GM21717 (cell line): ENCODE measurements around the gene PCDHB11.
"Not testable (repeated sequence)": the region's sequence is repeated elsewhere in the genome, so short reads cannot be mapped to it uniquely, and the experiment has no call there.

Experiments
- ATAC-seq: cut with Tn5 transposase; IDR thresholded peaks from one replicate; pipeline ENCODE4 v1.9.1; 2021; ENCODE audit warnings: mild to moderate bottlenecking, moderate library complexity; ENCODE audit not compliant: unreplicated experiment

The PCDHB11 gene

DNA sequence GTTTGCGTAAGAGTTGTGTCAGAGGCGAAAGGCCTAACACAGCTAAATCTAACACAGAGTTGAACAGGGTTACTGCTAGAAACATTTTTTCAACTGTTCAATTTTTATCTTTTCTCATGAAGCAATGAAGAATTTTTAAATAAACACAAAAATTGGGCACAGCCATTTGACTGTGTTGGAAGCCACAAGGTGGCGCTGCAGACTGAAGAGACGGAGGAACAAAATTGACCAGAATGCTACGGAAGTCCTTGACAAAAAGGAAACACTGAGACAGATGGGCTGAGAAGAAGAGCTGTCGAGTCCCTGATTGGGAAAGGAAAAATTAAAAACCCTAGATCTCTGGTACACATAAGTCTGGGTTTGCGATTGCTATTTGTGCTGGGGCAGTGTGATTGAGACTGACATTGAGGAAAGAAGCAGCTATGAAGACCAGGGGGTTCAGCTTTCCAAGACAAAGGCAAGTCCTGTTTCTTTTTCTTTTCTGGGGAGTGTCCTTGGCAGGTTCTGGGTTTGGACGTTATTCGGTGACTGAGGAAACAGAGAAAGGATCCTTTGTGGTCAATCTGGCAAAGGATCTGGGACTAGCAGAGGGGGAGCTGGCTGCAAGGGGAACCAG, 12.4 kb upstream of the PCDHB11 start, which contains the start of gene PCDHB9:
Gene PCDHB9, plus strand, starts transcription at position 265 of the 616 bp plus-strand sequence. Its CDS starts 158 bp downstream, at position 423.
- no peak for ATAC-seq

DNA sequence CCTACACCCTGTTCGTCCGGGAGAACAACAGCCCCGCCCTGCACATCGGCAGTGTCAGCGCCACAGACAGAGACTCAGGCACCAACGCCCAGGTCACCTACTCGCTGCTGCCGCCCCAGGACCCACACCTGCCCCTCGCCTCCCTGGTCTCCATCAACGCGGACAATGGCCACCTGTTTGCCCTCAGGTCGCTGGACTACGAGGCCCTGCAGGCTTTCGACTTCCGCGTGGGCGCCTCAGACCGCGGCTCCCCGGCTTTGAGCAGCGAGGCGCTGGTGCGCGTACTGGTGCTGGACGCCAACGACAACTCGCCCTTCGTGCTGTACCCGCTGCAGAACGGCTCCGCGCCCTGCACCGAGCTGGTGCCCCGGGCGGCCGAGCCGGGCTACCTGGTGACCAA, 10.7 kb upstream of the PCDHB11 start:
- ATAC-seq: not testable (repeated sequence)

- ATAC-seq: not testable (repeated sequence)
Measured at GRCh38 chr5:141189131-141189530, 10.3 kb upstream of the PCDHB11 start.

GRCh38 chr5:141192110-141192725, 7.2 kb upstream of the PCDHB11 start, which contains the start of gene PCDHB10:
PCDHB10 (plus strand) TSS chr5:141192353; CDS start chr5:141192553, 200 bp downstream.
- ATAC-seq: no peak

DNA sequence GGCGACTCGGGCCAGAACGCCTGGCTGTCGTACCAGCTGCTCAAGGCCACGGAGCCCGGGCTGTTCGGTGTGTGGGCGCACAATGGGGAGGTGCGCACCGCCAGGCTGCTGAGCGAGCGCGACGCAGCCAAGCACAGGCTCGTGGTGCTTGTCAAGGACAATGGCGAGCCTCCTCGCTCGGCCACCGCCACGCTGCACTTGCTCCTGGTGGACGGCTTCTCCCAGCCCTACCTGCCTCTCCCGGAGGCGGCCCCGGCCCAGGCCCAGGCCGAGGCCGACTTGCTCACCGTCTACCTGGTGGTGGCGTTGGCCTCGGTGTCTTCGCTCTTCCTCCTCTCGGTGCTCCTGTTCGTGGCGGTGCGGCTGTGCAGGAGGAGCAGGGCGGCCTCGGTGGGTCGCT, 5.1 kb upstream of the PCDHB11 start:
- ATAC-seq: not testable (repeated sequence)

DNA sequence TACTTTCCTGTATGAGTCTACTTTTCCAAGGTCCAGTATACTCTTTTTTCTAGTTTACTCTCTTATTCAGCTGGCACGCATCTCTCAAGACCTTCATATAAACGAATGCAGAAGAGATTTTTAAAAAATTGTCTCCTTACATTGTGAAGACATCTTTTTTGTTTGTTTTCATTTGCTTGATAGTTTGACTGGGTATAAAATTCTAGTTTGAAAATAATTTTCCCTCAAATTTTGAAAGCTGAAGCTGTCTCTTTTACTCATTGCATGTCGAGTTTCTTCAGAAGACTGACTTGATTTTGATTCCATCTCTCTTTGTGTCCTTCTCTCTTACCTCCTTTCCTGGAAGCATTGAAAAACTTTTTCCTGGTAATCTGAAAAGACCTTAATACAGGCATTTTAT, 3.1 kb upstream of the PCDHB11 start:
- ATAC-seq: no peak

DNA sequence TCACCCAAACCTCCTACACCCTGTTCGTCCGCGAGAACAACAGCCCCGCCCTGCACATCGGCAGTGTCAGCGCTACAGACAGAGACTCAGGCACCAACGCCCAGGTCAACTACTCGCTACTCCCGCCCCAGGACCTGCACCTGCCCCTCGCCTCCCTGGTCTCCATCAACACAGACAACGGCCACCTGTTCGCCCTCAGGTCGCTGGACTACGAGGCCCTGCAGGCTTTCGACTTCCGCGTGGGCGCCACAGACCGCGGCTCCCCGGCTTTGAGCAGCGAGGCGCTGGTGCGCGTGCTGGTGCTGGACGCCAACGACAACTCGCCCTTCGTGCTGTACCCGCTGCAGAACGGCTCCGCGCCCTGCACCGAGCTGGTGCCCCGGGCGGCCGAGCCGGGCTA, 1.7 kb downstream of the PCDHB11 start:
- ATAC-seq: not testable (repeated sequence)

- ATAC-seq: not testable (repeated sequence)
Measured at GRCh38 chr5:141201646-141202045, 2.2 kb downstream of the PCDHB11 start.

- ATAC-seq: no peak
Measured at GRCh38 chr5:141208478-141208877, 9.1 kb downstream of the PCDHB11 start, which contains the start of gene PCDHB12. PCDHB12 (plus strand) TSS chr5:141208719; CDS start chr5:141208908, 189 bp downstream.

DNA sequence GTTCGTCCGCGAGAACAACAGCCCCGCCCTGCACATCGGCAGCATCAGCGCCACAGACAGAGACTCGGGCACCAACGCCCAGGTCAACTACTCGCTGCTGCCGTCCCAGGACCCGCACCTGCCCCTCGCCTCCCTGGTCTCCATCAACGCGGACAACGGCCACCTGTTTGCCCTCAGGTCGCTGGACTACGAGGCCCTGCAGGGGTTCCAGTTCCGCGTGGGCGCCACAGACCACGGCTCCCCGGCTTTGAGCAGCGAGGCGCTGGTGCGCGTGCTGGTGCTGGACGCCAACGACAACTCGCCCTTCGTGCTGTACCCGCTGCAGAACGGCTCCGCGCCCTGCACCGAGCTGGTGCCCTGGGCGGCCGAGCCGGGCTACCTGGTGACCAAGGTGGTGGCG, 10.9 kb downstream of the PCDHB11 start:
- not testable (repeated sequence) for ATAC-seq

DNA sequence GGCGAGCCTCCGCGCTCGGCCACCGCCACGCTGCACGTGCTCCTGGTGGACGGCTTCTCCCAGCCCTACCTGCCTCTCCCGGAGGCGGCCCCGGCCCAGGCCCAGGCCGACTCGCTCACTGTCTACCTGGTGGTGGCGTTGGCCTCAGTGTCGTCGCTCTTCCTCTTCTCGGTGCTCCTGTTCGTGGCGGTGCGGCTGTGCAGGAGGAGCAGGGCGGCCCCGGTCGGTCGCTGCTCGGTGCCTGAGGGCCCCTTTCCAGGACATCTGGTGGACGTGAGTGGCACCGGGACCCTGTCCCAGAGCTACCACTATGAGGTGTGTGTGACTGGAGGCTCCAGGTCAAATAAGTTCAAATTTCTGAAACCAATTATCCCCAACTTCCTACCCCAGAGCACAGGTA, 11.4 kb downstream of the PCDHB11 start:
- ATAC-seq: not testable (repeated sequence)

DNA sequence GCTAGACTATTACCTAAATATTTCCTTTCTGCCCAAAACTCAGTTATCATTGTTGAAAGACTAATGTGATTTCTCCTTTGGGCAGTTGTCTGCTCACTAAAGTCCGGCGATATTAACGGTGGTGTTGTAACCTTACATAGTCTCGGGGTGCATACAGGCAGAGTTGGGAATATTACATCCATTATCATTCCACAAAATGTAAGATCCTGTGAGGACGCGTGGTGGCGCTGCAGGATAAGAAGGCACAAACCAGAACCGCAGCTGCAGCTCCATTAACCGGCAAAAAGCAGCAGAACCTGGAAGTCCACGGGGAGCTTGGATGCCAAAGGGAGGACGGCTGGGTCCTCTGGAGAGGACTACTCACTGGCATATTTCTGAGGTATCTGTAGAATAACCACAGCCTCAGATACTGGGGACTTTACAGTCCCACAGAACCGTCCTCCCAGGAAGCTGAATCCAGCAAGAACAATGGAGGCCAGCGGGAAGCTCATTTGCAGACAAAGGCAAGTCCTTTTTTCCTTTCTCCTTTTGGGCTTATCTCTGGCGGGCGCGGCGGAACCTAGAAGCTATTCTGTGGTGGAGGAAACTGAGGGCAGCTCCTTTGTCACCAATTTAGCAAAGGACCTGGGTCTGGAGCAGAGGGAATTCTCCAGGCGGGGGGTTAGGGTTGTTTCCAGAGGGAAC, 14.4 kb downstream of the PCDHB11 start, which contains the start of gene PCDHB13:
Gene PCDHB13, plus strand, starts transcription at position 264 of the 684 bp plus-strand sequence. Its CDS starts 205 bp downstream, at position 469.
- not testable (repeated sequence) for ATAC-seq

DNA sequence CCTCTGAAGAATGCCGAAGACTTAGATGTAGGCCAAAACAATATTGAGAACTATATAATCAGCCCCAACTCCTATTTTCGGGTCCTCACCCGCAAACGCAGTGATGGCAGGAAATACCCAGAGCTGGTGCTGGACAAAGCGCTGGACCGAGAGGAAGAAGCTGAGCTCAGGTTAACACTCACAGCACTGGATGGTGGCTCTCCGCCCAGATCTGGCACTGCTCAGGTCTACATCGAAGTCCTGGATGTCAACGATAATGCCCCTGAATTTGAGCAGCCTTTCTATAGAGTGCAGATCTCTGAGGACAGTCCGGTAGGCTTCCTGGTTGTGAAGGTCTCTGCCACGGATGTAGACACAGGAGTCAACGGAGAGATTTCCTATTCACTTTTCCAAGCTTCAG, 15.2 kb downstream of the PCDHB11 start:
- ATAC-seq: not testable (repeated sequence)

- ATAC-seq: not testable (repeated sequence)
Measured at GRCh38 chr5:141215504-141215903, 16.1 kb downstream of the PCDHB11 start.

GRCh38 chr5:141216035-141216434, 16.6 kb downstream of the PCDHB11 start:
- ATAC-seq: not testable (repeated sequence)

GRCh38 chr5:141223112-141223783, 23.8 kb downstream of the PCDHB11 start, which contains the start of gene PCDHB14:
PCDHB14 (plus strand) TSS chr5:141223343; CDS start chr5:141223506, 163 bp downstream.
- no peak for ATAC-seq

- ATAC-seq: not testable (repeated sequence)
Measured at GRCh38 chr5:141224844-141225243, 25.4 kb downstream of the PCDHB11 start.

DNA sequence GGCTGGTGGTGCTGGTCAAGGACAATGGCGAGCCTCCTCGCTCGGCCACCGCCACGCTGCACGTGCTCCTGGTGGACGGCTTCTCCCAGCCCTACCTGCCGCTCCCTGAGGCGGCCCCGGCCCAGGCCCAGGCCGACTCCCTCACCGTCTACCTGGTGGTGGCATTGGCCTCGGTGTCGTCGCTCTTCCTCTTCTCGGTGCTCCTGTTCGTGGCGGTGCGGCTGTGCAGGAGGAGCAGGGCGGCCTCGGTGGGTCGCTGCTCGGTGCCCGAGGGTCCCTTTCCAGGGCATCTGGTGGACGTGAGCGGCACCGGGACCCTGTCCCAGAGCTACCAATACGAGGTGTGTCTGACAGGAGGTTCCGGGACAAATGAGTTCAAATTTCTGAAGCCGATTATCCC, 26.0 kb downstream of the PCDHB11 start:
- ATAC-seq: not testable (repeated sequence)

- no peak for ATAC-seq
Measured at GRCh38 chr5:141234109-141234667, 34.8 kb downstream of the PCDHB11 start.

- ATAC-seq: not testable (repeated sequence)
Measured at GRCh38 chr5:141235922-141236321, 36.5 kb downstream of the PCDHB11 start.
